K562 (cell line): ENCODE measurements around the gene HPSE2. TPM values are rescaled to one million over a fixed set of nuclear protein-coding genes. Genes with fewer than 3 reads are reported as not detected.

Experiments
- ATAC-seq: fragments of 200-7000 bp; cut with Tn5 transposase; 3 replicates; pipeline ENCODE4 v1.9.1; 2020; ENCODE audit warnings: moderate library complexity
- BruUV-seq: library from RNA; stranded (reverse); fragments of 400-500 nt; replicated peaks from 2 replicates; lab custom pipeline; 2021; lab: Mats Ljungman, UMichigan
- CTCF ChIA-PET: fragments of 300-600 bp; formaldehyde crosslinking; extraction: SDS; loops from one replicate; lab custom pipeline; 2021; ENCODE audit warnings: low intra/inter-chr PET ratio; lab: Yijun Ruan, JAX
- POLR2A ChIA-PET: fragments of 300-600, 350-650 bp; sonication (Branson Sonifier 250); formaldehyde crosslinking; extraction: SDS; loops from one replicate; lab custom pipeline; 2021; ENCODE audit warnings: antibody characterized with exemption, inconsistent platforms; lab: Yijun Ruan, JAX
- DNase-seq, 4 experiments: peaks; one replicate each; pipeline versions ENCODE4 v3.0.0 to v3.0.0-alpha.2; 2011 to 2018; ENCODE audit warnings: low spot score in 3 of 4, mixed read lengths in 3 of 4; ENCODE audit errors: extremely low read depth in 1 of 4
- FAIRE-seq: peaks from 2 replicates; lab custom pipeline; 2011; peaks lifted over from hg19 to GRCh38; lab: Jason Lieb, UNC
- H2AFZ ChIP-seq: 2 replicates; pipeline ENCODE4 v1.6.0; 2011; ENCODE audit warnings: low read depth, low read length, control low read depth, inconsistent platforms
- H3K27ac ChIP-seq: fragments of 200-600 bp; 3 replicates; pipeline ENCODE4 v1.8.0; 2011; ENCODE audit warnings: low read depth, mild to moderate bottlenecking, control low read depth, inconsistent platforms, low read length, moderate library complexity, mixed read lengths; ENCODE audit errors: extremely low read depth
- H3K27me3 ChIP-seq, 2 experiments: fragments of 300-600 bp in 1 of 2; 2 replicates in 1 of 2; 3 replicates in 1 of 2; pipeline versions ENCODE4 v1.6.0 to v1.8.0; 2011; ENCODE audit warnings: inconsistent platforms in 2 of 2, low read length in 2 of 2, mild to moderate bottlenecking in 1 of 2, mixed read lengths in 1 of 2, moderate library complexity in 1 of 2; ENCODE audit not compliant: control insufficient read depth in 2 of 2, insufficient read depth in 2 of 2
- H3K36me3 ChIP-seq: fragments of 300-600 bp; 3 replicates; pipeline ENCODE4 v1.8.0; 2011; ENCODE audit warnings: mild to moderate bottlenecking, low read length, inconsistent platforms; ENCODE audit not compliant: control insufficient read depth, insufficient read depth
- H3K4me1 ChIP-seq, 2 experiments: fragments of 200-600 bp in 1 of 2; replicated peaks in 1 of 2; 2 replicates in 1 of 2; 3 replicates in 1 of 2; pipeline versions ENCODE4 v1.5.1 to v1.8.0; 2011; ENCODE audit warnings: inconsistent platforms in 2 of 2, low read length in 2 of 2, mild to moderate bottlenecking in 1 of 2, mixed read lengths in 1 of 2, moderate library complexity in 1 of 2; ENCODE audit not compliant: control insufficient read depth in 2 of 2, insufficient read depth in 2 of 2
- H3K4me2 ChIP-seq: 2 replicates; pipeline ENCODE4 v1.6.1; 2011; ENCODE audit warnings: low read length, control low read depth, inconsistent platforms, mixed read lengths; ENCODE audit not compliant: insufficient read depth
- H3K4me3 ChIP-seq: fragments of 200-600 bp; sonication (generic), shearing (Covaris generic); 2 replicates; pipeline ENCODE4 v1.5.1; 2016; ENCODE audit warnings: control low read depth, inconsistent platforms
- H3K79me2 ChIP-seq: fragments of 200-600 bp; 3 replicates; pipeline ENCODE4 v1.8.0; 2011; ENCODE audit warnings: low read length, inconsistent platforms; ENCODE audit not compliant: control insufficient read depth, insufficient read depth
- H3K9ac ChIP-seq, 2 experiments: 2 replicates each; pipeline versions ENCODE4 v1.6.0 to v1.6.1; 2011; ENCODE audit warnings: low read depth in 2 of 2, low read length in 2 of 2, control low read depth in 1 of 2, inconsistent platforms in 1 of 2, mild to moderate bottlenecking in 1 of 2, mixed read lengths in 1 of 2; ENCODE audit not compliant: insufficient read depth in 1 of 2
- H3K9me1 ChIP-seq: one replicate; pipeline ENCODE4 v1.6.0; 2011; ENCODE audit warnings: inconsistent platforms, mild to moderate bottlenecking, low read length, moderate library complexity; ENCODE audit not compliant: control insufficient read depth, insufficient read depth
- H3K9me3 ChIP-seq: replicated peaks from 2 replicates; pipeline ENCODE4 v1.5.1; 2011; ENCODE audit warnings: low read depth, low read length, inconsistent platforms; ENCODE audit not compliant: control insufficient read depth, insufficient read depth
- H4K20me1 ChIP-seq: replicated peaks from 2 replicates; pipeline ENCODE4 v1.6.1; 2011; ENCODE audit warnings: low read length, inconsistent platforms, mixed read lengths; ENCODE audit not compliant: control insufficient read depth, insufficient read depth
- CBX2 ChIP-seq: fragments of 200-600 bp; sonication (generic); IDR thresholded peaks from one replicate; pipeline ENCODE4 v1.6.1; 2012; ENCODE audit warnings: mild to moderate bottlenecking, low read length, inconsistent platforms; ENCODE audit not compliant: insufficient read depth, poor library complexity, severe bottlenecking
- CEBPB ChIP-seq: fragments of 450-650 bp; IDR thresholded peaks from 2 replicates; pipeline ENCODE4 v1.6.1; 2016; ENCODE audit warnings: missing genetic modification characterization, missing compliant biosample characterization
- CREM ChIP-seq: IDR thresholded peaks from 2 replicates; pipeline ENCODE4 v1.6.1; 2014; ENCODE audit warnings: antibody characterized with exemption, low read depth
- HMGN3 ChIP-seq: IDR thresholded peaks from 2 replicates; pipeline ENCODE4 v1.6.1; 2011; ENCODE audit warnings: borderline replicate concordance, low read depth, mild to moderate bottlenecking, mixed read lengths, low read length; ENCODE audit not compliant: insufficient read length; ENCODE audit errors: extremely low read depth
- NBN ChIP-seq: fragments of 450-650 bp; IDR thresholded peaks from 2 replicates; pipeline ENCODE4 v1.6.1; 2016; ENCODE audit warnings: low read depth, mild to moderate bottlenecking
- NEUROD1 ChIP-seq: fragments of 150-350 bp; IDR thresholded peaks from 2 replicates; pipeline ENCODE4 v1.6.1; 2014; ENCODE audit warnings: borderline replicate concordance, low read length, low read depth; ENCODE audit not compliant: partially characterized antibody
- POLR2G ChIP-seq: fragments of 200-400 bp; formaldehyde crosslinking; IDR thresholded peaks from 2 replicates; pipeline ENCODE4 v1.6.1; 2017; ENCODE audit warnings: low read depth, mild to moderate bottlenecking, antibody characterized with exemption, low read length, moderate library complexity
- RBM25 ChIP-seq: fragments of 200-400 bp; formaldehyde crosslinking; IDR thresholded peaks from 2 replicates; pipeline ENCODE4 v1.6.1; 2018; ENCODE audit warnings: low read length, low read depth, moderate library complexity; ENCODE audit not compliant: severe bottlenecking
- SAFB2 ChIP-seq: fragments of 200-400 bp; formaldehyde crosslinking; IDR thresholded peaks from 2 replicates; pipeline ENCODE4 v1.6.1; 2018; ENCODE audit warnings: borderline replicate concordance, low read length, low read depth, moderate library complexity; ENCODE audit not compliant: severe bottlenecking
- TEAD4 ChIP-seq, 2 experiments: sonication (generic) in 1 of 2; formaldehyde crosslinking in 1 of 2; IDR thresholded peaks; 2 replicates each; pipeline versions ENCODE4 v1.6.1 to v1.8.0; 2012 to 2022; ENCODE audit warnings: borderline replicate concordance in 1 of 2, inconsistent platforms in 1 of 2, low read length in 1 of 2, mild to moderate bottlenecking in 1 of 2, missing genetic modification reagents in 1 of 2
- ZNF41 ChIP-seq: fragments of 250-450 bp; sonication (Bioruptor Pico); conservative IDR thresholded peaks from 2 replicates; pipeline ENCODE4 v1.4.0; 2020; ENCODE audit warnings: mild to moderate bottlenecking
- ZNF717 ChIP-seq: fragments of 250-450 bp; sonication (Bioruptor Pico); IDR thresholded peaks from 2 replicates; pipeline ENCODE4 v1.5.0; 2021
- ZNF785 ChIP-seq: fragments of 250-450 bp; sonication (Bioruptor Pico); IDR thresholded peaks from 2 replicates; pipeline ENCODE4 v1.4.0; 2020; ENCODE audit warnings: mild to moderate bottlenecking
- in situ Hi-C: fragments of 300-500 bp; cut with MboI; formaldehyde crosslinking; loops from 4 replicates; pipeline ENCODE4 v1.15.0; 2018; ENCODE audit warnings: inconsistent platforms, mixed read lengths
- intact Hi-C: fragments of 100-400 bp; cut with micrococcal nuclease; formaldehyde crosslinking; loops from 2 replicates; pipeline ENCODE4 v1.14.2; 2022
- polyA plus RNA-seq, 8 experiments: library from polyadenylated mRNA; depleted of rRNA in 4 of 8; stranded (reverse) in 5 of 8; unstranded in 3 of 8; fragments of >200 nt; fragmentation: Nextera tagmentation in 2 of 8; fragmentation: Illumina TruSeq in 1 of 8; extraction: Ambion mirVana in 2 of 8; extraction: Trizol in 1 of 8; gene quantifications; 2 replicates each; pipeline versions ENCODE4 v1.2.1 to v1.2.3, GENCODE V29; 2011 to 2014; ENCODE audit warnings: inconsistent platforms in 1 of 8, missing spikeins in 1 of 8
- total RNA-seq, 7 experiments: library from RNA; depleted of rRNA in 6 of 7; stranded (reverse); fragments of >200 nt in 6 of 7; fragmentation: Illumina TruSeq in 2 of 7; extraction: Trizol in 2 of 7; gene quantifications; 2 replicates each; pipeline versions ENCODE4 v1.2.1 to v1.2.3, GENCODE V29; 2011 to 2021; ENCODE audit warnings: low replicate concordance in 1 of 7
- TF ChIP-seq, protein P1 (sequence below): fragments of 450-650 bp; IDR thresholded peaks from 2 replicates; pipeline ENCODE4 v1.6.1; 2016
- TF ChIP-seq, protein P2 (sequence below): fragments of 450-650 bp; formaldehyde crosslinking; IDR thresholded peaks from 2 replicates; pipeline ENCODE4 v1.4.0; 2022; ENCODE audit warnings: missing genetic modification characterization
- TF ChIP-seq, protein P3 (sequence below): fragments of 250-450 bp; sonication (Bioruptor Pico); IDR thresholded peaks from 2 replicates; pipeline ENCODE4 v1.5.0; 2021
- TF ChIP-seq, protein P4 (sequence below): fragments of 250-450 bp; sonication (Bioruptor Pico); IDR thresholded peaks from 2 replicates; pipeline ENCODE4 v1.8.0; 2021; ENCODE audit warnings: mild to moderate bottlenecking, moderate library complexity
- TF ChIP-seq, protein P5 (sequence below): fragments of 250-450 bp; sonication (Bioruptor Pico); IDR thresholded peaks from 2 replicates; pipeline ENCODE4 v1.8.0; 2022; ENCODE audit warnings: inconsistent platforms, mild to moderate bottlenecking, moderate library complexity, borderline replicate concordance

The HPSE2 gene
- total and polyA plus RNA-seq, 9 of the 15 experiments (the other 6 are each of a cell fraction or from before 2014, with no cell fraction given) = 0.03 to 0.10 (median 0.04) TPM; not detected in 2

DNA sequence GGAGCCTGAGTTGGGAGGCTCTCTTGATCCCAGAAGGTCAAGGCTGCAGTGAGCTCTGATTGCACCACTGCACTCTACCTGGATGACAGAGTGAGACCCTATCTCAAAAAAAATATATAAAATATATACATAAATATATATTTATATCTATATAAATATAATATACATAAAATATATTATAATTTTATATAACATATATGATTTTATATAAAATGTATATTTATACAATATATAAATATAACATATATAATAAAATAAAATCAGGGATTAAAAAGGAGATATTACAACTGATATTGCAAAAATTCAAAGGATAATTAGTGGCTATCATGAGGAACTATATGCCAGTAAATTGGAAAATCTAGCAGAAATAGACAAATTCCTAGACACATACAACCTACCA lies 435.4 kb downstream of the HPSE2 start:
- DNase-seq (no peak), FAIRE-seq (no peak), ATAC-seq (no peak)
- H3K79me2 ChIP-seq = no peaks in the 10 kb centered on the region
- POLR2A ChIA-PET = no interaction called here
- in situ Hi-C loops = no loop called here
- CTCF ChIA-PET = no interaction called here
- no peaks in the 10 kb centered on the region for H3K4me1 ChIP-seq
- no peak overlapping the region for H2AFZ ChIP-seq
- no peak overlapping the region for H3K4me2 ChIP-seq
- H3K27ac ChIP-seq = no peak overlapping the region
- no peaks in the 10 kb centered on the region for H3K9me1 ChIP-seq
- no peaks in the 10 kb centered on the region for H3K9me3 ChIP-seq
- no peaks in the 10 kb centered on the region for H3K27me3 ChIP-seq
- no TSS peak for BruUV-seq
- intact Hi-C loops = no loop called here
- no peaks in the 10 kb centered on the region for H4K20me1 ChIP-seq
- H3K4me3 ChIP-seq = no peak overlapping the region
- no peaks in the 10 kb centered on the region for H3K36me3 ChIP-seq
- no peak overlapping the region for H3K9ac ChIP-seq
- TF ChIP-seq, protein P1, sequence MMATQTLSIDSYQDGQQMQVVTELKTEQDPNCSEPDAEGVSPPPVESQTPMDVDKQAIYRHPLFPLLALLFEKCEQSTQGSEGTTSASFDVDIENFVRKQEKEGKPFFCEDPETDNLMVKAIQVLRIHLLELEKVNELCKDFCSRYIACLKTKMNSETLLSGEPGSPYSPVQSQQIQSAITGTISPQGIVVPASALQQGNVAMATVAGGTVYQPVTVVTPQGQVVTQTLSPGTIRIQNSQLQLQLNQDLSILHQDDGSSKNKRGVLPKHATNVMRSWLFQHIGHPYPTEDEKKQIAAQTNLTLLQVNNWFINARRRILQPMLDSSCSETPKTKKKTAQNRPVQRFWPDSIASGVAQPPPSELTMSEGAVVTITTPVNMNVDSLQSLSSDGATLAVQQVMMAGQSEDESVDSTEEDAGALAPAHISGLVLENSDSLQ = no peak
- TF ChIP-seq RBM25 = no peak
- no peak for TF ChIP-seq ZNF41 (CRISPR knock-in tag)
- TF ChIP-seq, protein P2, sequence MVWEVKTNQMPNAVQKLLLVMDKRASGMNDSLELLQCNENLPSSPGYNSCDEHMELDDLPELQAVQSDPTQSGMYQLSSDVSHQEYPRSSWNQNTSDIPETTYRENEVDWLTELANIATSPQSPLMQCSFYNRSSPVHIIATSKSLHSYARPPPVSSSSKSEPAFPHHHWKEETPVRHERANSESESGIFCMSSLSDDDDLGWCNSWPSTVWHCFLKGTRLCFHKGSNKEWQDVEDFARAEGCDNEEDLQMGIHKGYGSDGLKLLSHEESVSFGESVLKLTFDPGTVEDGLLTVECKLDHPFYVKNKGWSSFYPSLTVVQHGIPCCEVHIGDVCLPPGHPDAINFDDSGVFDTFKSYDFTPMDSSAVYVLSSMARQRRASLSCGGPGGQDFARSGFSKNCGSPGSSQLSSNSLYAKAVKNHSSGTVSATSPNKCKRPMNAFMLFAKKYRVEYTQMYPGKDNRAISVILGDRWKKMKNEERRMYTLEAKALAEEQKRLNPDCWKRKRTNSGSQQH (CRISPR knock-in tag) = no peak
- no peak for TF ChIP-seq CREM
- no peak for TF ChIP-seq TEAD4 (IDR thresholded peaks at IDR 0.05; ENCODE audit: low read length)
- no peak for TF ChIP-seq TEAD4 (CRISPR knock-in tag; IDR thresholded peaks at IDR 0.05; ENCODE audit: borderline replicate concordance)
- TF ChIP-seq, protein P3, sequence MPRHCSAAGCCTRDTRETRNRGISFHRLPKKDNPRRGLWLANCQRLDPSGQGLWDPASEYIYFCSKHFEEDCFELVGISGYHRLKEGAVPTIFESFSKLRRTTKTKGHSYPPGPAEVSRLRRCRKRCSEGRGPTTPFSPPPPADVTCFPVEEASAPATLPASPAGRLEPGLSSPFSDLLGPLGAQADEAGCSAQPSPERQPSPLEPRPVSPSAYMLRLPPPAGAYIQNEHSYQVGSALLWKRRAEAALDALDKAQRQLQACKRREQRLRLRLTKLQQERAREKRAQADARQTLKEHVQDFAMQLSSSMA = no peak
- TF ChIP-seq CEBPB (tag) = no peak
- TF ChIP-seq ZNF785 = no peak
- TF ChIP-seq NEUROD1 = no peak
- TF ChIP-seq HMGN3 = no peak
- TF ChIP-seq, protein P4, sequence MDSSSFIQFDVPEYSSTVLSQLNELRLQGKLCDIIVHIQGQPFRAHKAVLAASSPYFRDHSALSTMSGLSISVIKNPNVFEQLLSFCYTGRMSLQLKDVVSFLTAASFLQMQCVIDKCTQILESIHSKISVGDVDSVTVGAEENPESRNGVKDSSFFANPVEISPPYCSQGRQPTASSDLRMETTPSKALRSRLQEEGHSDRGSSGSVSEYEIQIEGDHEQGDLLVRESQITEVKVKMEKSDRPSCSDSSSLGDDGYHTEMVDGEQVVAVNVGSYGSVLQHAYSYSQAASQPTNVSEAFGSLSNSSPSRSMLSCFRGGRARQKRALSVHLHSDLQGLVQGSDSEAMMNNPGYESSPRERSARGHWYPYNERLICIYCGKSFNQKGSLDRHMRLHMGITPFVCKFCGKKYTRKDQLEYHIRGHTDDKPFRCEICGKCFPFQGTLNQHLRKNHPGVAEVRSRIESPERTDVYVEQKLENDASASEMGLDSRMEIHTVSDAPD (CRISPR knock-in tag) = no peak
- TF ChIP-seq, protein P5, sequence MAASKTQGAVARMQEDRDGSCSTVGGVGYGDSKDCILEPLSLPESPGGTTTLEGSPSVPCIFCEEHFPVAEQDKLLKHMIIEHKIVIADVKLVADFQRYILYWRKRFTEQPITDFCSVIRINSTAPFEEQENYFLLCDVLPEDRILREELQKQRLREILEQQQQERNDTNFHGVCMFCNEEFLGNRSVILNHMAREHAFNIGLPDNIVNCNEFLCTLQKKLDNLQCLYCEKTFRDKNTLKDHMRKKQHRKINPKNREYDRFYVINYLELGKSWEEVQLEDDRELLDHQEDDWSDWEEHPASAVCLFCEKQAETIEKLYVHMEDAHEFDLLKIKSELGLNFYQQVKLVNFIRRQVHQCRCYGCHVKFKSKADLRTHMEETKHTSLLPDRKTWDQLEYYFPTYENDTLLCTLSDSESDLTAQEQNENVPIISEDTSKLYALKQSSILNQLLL = no peak
- no peak for TF ChIP-seq SAFB2
- TF ChIP-seq NBN = no peak
- no peak for TF ChIP-seq CBX2
- TF ChIP-seq ZNF717 (CRISPR knock-in tag) = no peak
- TF ChIP-seq POLR2G = no peak
